Mammary epithelial cell (primary cell): ENCODE measurements around the gene USP12.

Source experiments
- CTCF ChIP-seq, 2 donors: IDR thresholded peaks in 1 of 2; conservative IDR thresholded peaks in 1 of 2; 2 replicates each; pipeline ENCODE4 v1.5.1; 2011 to 2012; ENCODE audit warnings: inconsistent platforms in 2 of 2, low read length in 2 of 2, mild to moderate bottlenecking in 2 of 2, control low read depth in 1 of 2, low read depth in 1 of 2; ENCODE audit not compliant: insufficient read depth in 1 of 2; ENCODE audit errors: extremely low read depth in 1 of 2
- EZH2 ChIP-seq: IDR thresholded peaks from 2 replicates; pipeline ENCODE4 v1.6.1; 2012; ENCODE audit warnings: low read length, inconsistent platforms, borderline replicate concordance

- TF ChIP-seq CTCF (conservative IDR thresholded peaks at IDR 0.05 in 1 of 2, IDR thresholded peaks at IDR 0.05 in 1 of 2; ENCODE audit: extremely low read depth in 1 of 2, insufficient read depth in 1 of 2, low read depth in 1 of 2, low read length in 2 of 2) (no peak), EZH2 (no peak)
Measured at GRCh38 chr13:27026396-27026795, 145.2 kb downstream of the USP12 start.
